Astrocyte of the cerebellum (primary cell): ENCODE measurements around the gene TBC1D23.

Experiments
- DNase-seq: peaks from one replicate; pipeline ENCODE4 v3.0.0-alpha.2; 2011; ENCODE audit warnings: low read depth
- H3K4me3 ChIP-seq: 2 replicates; pipeline ENCODE4 v1.5.1; 2011; ENCODE audit warnings: mild to moderate bottlenecking, low read depth, low read length, moderate library complexity
- in situ Hi-C: cut with HindIII; loops from 2 replicates; pipeline ENCODE4 v1.10.0; 2017; ENCODE audit warnings: low sequenced_read_pairs
- TF ChIP-seq, protein P1 (sequence below): IDR thresholded peaks from 2 replicates; pipeline ENCODE4 v1.5.1; 2012; ENCODE audit warnings: low read length, low read depth, moderate library complexity, mild to moderate bottlenecking; ENCODE audit errors: missing control alignments

Gene TBC1D23

DNA sequence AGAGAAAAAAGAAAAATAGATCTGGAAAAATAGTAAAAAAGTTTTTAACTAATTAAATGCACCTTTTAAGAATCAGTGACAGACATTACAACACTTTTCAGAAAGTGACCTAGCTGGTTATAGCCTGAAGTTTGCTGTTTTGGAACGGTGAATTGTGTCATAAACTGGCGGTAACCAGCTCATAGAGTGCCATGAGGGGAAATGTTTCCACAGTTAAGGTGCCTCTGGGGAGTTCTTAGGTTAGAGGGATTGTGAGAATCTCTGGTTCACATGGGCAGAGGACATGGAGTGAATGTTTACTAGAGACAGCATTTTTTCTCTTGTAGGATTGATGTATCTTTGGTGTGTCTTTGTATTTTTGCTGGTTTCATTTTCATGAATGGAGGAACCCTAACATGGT lies 2.8 kb downstream of the TBC1D23 start:
- TF ChIP-seq, protein P1, sequence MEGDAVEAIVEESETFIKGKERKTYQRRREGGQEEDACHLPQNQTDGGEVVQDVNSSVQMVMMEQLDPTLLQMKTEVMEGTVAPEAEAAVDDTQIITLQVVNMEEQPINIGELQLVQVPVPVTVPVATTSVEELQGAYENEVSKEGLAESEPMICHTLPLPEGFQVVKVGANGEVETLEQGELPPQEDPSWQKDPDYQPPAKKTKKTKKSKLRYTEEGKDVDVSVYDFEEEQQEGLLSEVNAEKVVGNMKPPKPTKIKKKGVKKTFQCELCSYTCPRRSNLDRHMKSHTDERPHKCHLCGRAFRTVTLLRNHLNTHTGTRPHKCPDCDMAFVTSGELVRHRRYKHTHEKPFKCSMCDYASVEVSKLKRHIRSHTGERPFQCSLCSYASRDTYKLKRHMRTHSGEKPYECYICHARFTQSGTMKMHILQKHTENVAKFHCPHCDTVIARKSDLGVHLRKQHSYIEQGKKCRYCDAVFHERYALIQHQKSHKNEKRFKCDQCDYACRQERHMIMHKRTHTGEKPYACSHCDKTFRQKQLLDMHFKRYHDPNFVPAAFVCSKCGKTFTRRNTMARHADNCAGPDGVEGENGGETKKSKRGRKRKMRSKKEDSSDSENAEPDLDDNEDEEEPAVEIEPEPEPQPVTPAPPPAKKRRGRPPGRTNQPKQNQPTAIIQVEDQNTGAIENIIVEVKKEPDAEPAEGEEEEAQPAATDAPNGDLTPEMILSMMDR = no peak
- in situ Hi-C loops = no loop called here
- no peak overlapping the region for H3K4me3 ChIP-seq
- DNase-seq = no peak

DNA sequence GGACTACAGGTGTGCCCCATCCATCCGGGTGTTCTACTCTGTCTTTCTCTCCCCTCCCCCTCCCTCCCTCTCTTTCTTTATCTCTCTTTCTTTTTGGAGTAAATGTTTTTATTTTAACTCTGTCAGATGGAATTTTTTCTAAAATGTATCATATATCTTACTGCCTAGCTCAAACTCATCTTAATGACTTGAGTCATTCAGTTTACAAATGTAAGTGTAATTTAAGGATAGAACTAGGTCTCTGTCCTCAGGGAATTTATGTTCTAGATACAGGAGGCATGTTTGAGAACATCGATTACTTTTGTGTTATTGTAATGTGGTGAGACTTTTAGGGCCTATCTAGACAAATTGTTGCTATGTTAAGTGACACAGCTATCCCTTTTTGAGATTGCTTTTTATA lies 3.5 kb downstream of the TBC1D23 start:
- DNase-seq = no peak

DNA sequence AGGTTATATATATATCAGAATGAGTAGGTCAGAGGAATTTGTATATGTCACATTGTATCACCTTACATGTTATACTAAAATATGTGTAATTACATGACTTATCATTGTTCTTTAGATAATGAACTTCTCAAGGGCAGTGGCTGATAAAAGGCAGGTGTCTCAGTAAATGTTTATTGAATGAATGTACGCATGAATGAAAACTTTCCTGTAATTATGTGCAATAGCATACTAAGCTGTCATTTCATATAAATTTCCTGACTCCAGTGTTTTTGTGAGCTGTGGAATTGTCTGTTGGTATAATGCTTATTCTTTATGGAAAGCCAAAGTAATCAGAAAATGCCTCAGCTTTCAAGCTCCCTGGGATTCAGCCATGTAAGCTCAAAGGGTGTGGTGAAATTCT lies 4.2 kb downstream of the TBC1D23 start:
- in situ Hi-C loops = no loop called here
- TF ChIP-seq, protein P1 = no peak
- H3K4me3 ChIP-seq = no peak overlapping the region
- no peak for DNase-seq

More for the DNA sequence above, 3.5 kb downstream of the TBC1D23 start:
- in situ Hi-C loops = no loop called here
- H3K4me3 ChIP-seq = no peak overlapping the region
- TF ChIP-seq, protein P1 = no peak

DNA sequence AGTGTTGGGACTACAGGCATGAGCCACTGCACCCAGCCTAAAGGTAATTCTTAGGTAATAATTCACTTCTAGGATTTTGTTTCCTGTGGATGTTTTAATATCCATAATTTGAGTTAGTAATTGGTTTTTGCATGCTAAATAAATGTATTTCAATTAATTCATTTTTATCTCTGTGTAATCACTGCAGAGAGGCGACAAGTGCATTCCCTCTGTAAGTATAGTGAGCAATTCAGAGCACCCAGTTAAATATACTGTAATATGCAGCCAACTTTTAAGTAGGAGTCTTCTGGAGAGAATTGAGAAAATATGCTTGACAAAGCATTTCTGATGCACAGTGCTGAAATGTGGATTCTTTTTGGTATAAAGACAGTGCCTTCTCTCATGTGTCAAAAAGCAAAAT lies 5.7 kb downstream of the TBC1D23 start:
- TF ChIP-seq, protein P1 = no peak
- no peak for DNase-seq
- no peak overlapping the region for H3K4me3 ChIP-seq
- in situ Hi-C loops = no loop called here

DNA sequence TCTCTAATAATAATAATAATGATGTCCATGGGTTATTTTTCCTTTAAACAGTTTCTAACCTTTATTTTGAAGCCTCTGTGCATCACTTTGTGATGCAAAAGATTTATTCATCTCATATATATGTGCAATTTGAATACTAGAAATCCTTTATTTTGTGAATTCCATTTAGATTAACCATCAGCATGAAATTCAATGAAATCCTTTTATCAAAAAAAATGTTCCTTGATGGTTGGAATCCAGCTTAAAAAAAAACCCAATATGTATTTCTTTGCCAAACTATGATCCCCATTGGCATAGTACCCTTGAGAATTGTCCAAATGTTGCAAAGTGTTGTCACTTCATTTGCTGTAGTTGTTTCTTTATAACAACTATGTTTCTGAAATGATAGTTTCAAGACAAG lies 7.4 kb downstream of the TBC1D23 start:
- no peak for DNase-seq
- TF ChIP-seq, protein P1 = no peak
- in situ Hi-C loops = no loop called here
- H3K4me3 ChIP-seq = no peak overlapping the region

DNA sequence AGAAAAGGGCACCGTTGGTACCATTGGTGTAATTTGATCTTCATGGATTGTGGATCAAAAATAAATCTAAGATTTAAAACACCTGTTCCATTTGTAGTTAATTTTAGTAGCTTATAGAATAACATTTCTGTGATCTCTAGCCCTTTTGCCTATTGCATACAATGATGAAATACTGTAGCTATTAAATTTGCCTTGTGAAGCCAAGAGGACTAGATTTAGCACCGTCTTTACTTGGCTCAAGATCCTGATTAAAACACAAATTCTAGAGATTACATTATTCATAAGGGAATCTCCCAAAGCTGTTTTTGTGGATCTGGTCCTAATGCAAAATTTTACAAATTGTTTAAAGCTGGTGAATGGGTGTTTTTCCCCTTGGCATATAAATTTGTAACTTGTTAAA lies 8.2 kb downstream of the TBC1D23 start:
- in situ Hi-C loops = no loop called here
- TF ChIP-seq, protein P1 = no peak
- H3K4me3 ChIP-seq = no peak overlapping the region
- no peak for DNase-seq

DNA sequence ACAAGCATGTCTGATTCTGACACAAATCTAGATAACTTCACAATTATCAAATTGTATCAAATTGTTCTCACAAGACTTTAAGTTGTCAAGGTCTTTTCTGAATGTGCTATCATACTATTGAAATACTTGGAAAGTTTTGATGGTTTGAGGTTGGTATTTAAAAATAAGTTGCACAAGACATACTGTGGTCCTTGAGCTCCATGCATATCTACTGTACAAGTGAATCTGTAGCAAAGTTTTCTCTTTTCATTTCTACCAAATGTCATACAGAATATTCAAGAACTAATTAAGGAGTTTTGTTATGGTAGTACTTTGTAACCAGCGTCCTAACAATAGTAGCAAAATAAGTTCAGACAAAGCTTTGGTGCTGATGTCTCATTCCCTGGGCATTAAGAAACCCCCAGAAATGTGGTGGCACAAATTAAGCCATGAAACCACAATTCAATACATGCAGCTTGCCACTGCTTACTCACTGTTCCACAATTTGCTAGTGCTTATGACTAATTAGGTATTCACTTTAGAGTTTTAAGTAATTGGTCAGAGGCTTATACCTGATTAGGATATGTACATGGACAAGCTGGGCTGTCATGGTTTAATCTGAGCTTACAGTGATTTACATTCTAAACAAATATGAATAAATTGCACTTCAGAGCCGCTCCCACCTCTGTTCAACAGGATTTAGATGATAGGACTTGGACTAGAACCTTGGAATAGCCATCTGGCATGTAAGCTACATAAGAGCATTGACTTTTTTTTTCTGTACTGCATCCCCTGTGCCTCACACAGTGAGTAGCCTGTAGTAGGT lies 8.8 kb downstream of the TBC1D23 start:
- DNase-seq = peak; percentile 98
- H3K4me3 ChIP-seq = no peak overlapping the region
- TF ChIP-seq, protein P1 = no peak
- in situ Hi-C loops = no loop called here
